Stimulated activated CD4-positive, alpha-beta T cell treated with anti-CD3 and anti-CD28 coated beads, Interleukin-2, amount 100 ng/mL, for 48 hours (primary cell): Measurements from ENCODE around the gene CPD.

Experiments
- DNase-seq, 2 donors: peaks; one replicate each; pipeline ENCODE4 v3.0.0-alpha.2; 2020

CPD gene

DNA sequence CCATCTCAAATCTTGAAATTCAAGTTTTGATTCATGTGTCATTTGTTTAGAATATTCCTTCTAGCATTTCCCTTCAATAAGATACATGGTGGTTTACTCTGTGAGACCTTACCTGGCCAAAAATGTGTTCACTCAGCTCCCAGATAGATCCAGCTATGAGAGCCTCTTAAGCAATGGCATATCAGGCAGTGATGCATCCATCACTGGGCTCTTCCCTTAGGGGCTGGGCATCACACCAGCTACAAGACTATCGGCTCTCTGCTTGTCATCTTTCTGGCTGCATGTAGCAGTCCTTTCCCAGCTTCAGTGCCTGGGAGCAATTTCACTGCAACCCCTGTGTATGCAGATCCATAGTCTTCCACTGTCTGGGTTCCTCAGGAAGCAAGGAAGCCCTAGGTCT lies 139.1 kb downstream of the CPD start:
- no peak for DNase-seq

DNA sequence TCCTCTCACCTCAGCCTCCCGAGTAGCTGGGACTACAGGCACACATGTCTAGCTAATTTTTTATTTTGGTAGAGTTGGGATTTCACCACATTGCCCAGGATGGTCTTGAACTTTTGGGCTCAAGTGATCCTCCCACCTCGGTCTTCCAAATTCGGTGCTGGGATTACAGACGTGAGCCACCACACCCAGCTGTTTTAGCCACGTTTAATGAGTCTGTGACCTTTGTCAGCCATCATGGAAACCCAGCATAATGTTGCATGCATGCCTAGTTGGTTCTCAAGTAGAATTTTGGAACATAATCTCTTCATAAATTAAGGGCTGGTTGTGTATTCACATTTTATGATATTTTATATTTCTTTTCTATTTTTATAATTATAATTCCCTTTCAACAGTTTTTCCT lies 140.4 kb downstream of the CPD start:
- no peak for DNase-seq
